Caki2 (cell line): ENCODE results near the gene RNF123. TPM values are rescaled to one million over a fixed set of nuclear protein-coding genes. Genes with fewer than 3 reads are reported as not detected.

Source experiments
- DNase-seq: peaks from one replicate; pipeline ENCODE4 v3.0.0-alpha.2; 2015; ENCODE audit warnings: low read depth
- in situ Hi-C: cut with HindIII; loops from 2 replicates; pipeline ENCODE4 v1.10.0; 2016; ENCODE audit warnings: low sequenced_read_pairs, low pct_unique_long_range_greater_than_20kb, mixed read lengths
- total RNA-seq: library from RNA; depleted of rRNA; stranded (reverse); fragments of >200 nt; shearing (Covaris generic); gene quantifications from 2 replicates; pipeline ENCODE4 v1.2.3, GENCODE V29; 2014; ENCODE audit warnings: low replicate concordance; rRNA removed

The RNF123 gene
- total RNA-seq, 1 experiment from 2014 or later: 14.6 TPM

GRCh38 chr3:49756036-49756435 lies 66.7 kb downstream of the RNF123 start:
- in situ Hi-C loops: no loop called here
- DNase-seq: no peak

- in situ Hi-C loops: no loop called here
- DNase-seq: no peak
Observed at GRCh38 chr3:49757197-49757596, 67.8 kb downstream of the RNF123 start.

GRCh38 chr3:49759226-49759625 lies 69.9 kb downstream of the RNF123 start:
- DNase-seq: no peak
- in situ Hi-C loops: no loop called here

GRCh38 chr3:49761661-49762060 lies 72.3 kb downstream of the RNF123 start:
- no peak for DNase-seq
- in situ Hi-C loops: no loop called here

- in situ Hi-C loops: no loop called here
- no peak for DNase-seq
Observed at GRCh38 chr3:49763981-49764380, 74.6 kb downstream of the RNF123 start.

- in situ Hi-C loops: no loop called here
- DNase-seq: no peak
Observed at GRCh38 chr3:49769286-49769915, 80.0 kb downstream of the RNF123 start.

DNA sequence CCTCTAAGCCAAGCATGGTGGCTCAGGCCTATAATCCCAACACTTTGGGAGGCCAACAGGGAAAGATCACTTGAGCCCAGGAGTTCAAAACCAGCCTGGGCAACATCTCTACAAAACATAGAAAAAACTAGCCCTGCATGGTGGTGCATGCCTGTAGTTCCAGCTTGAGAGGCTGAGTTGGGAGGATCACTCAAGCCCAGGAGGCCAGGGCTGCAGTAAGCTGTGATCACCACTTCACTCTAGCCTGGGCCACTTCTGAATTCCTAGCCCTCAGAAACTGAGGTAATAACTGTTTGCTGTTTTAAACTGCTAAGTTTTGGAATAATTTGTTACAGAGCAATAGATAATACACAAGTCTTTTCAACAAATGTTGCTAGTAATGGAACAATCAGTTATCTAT lies 80.6 kb downstream of the RNF123 start:
- in situ Hi-C loops: no loop called here

More for the DNA sequence above, 80.6 kb downstream of the RNF123 start:
- DNase-seq: no peak

Other genes with a start within 250 kb of the RNF123 start
- gene DAG1, start 219.3 kb upstream of the RNF123 start, total RNA-seq: 34.4 and 55.2 TPM in 2 replicates
- 0.03 TPM in 1 of 2 replicates, not detected in the other for gene BSN, start 135.1 kb upstream of the RNF123 start, total RNA-seq
- gene APEH, start 15.2 kb upstream of the RNF123 start, total RNA-seq: 122 and 164 TPM in 2 replicates
- 1.7 TPM in 2 replicates for gene MST1, start 83 bp upstream of the RNF123 start, total RNA-seq
- not detected in 2 replicates for gene AMIGO3, start 30.1 kb downstream of the RNF123 start, total RNA-seq
- gene GMPPB, start 34.4 kb downstream of the RNF123 start, total RNA-seq: 32.1 and 35.9 TPM in 2 replicates
- gene IP6K1, start 97.0 kb downstream of the RNF123 start, total RNA-seq: 20.3 and 23.7 TPM in 2 replicates
- not detected in 2 replicates for gene CDHR4, start 110.3 kb downstream of the RNF123 start, total RNA-seq
- gene INKA1, start 113.7 kb downstream of the RNF123 start, total RNA-seq: 0.81 TPM in 1 of 2 replicates, not detected in the other
- 5.3 and 19.6 TPM in 2 replicates for gene UBA7, start 124.4 kb downstream of the RNF123 start, total RNA-seq
- gene TRAIP, start 167.0 kb downstream of the RNF123 start, total RNA-seq: 7.0 and 16.5 TPM in 2 replicates
- gene CAMKV, start 180.3 kb downstream of the RNF123 start, total RNA-seq: not detected in 2 replicates
- not detected in 2 replicates for gene MST1R, start 214.3 kb downstream of the RNF123 start, total RNA-seq
- gene MON1A, start 240.3 kb downstream of the RNF123 start, total RNA-seq: 5.6 and 20.9 TPM in 2 replicates